Upper lobe of left lung (tissue), 4 donors: Measurements from ENCODE around the gene ZACN.

Experiments used
- CTCF ChIP-seq, 6 experiments: fragments of 450-650 bp in 4 of 6; fragments of 200-600 bp in 2 of 6; sonication (generic) in 2 of 6; IDR thresholded peaks; one replicate each; pipeline ENCODE4 v1.5.1; 2016 to 2019; ENCODE audit warnings: antibody characterized with exemption in 6 of 6
- POLR2A ChIP-seq, 4 donors: fragments of 450-650 bp; IDR thresholded peaks; one replicate each; pipeline ENCODE4 v1.5.1; 2016 to 2017; ENCODE audit warnings: antibody characterized with exemption in 4 of 4, mild to moderate bottlenecking in 2 of 4
- POLR2AphosphoS5 ChIP-seq, 2 donors: sonication (generic); formaldehyde crosslinking; IDR thresholded peaks; one replicate each; pipeline ENCODE4 v1.5.1; 2017; ENCODE audit warnings: antibody characterized with exemption in 2 of 2

GRCh38 chr17:76120658-76121008 is 41.7 kb downstream of the ZACN start:
- TF ChIP-seq CTCF (IDR thresholded peaks at IDR 0.05) (no peak), POLR2A (IDR thresholded peaks at IDR 0.05) (no peak), POLR2AphosphoS5 (IDR thresholded peaks at IDR 0.05) (no peak)
